CMK (cell line): ENCODE data around the gene SAMD13.

ENCODE experiments used
- DNase-seq: peaks from one replicate; pipeline ENCODE4 v3.0.0-alpha.2; 2010; ENCODE audit warnings: low read depth

SAMD13 gene

DNA sequence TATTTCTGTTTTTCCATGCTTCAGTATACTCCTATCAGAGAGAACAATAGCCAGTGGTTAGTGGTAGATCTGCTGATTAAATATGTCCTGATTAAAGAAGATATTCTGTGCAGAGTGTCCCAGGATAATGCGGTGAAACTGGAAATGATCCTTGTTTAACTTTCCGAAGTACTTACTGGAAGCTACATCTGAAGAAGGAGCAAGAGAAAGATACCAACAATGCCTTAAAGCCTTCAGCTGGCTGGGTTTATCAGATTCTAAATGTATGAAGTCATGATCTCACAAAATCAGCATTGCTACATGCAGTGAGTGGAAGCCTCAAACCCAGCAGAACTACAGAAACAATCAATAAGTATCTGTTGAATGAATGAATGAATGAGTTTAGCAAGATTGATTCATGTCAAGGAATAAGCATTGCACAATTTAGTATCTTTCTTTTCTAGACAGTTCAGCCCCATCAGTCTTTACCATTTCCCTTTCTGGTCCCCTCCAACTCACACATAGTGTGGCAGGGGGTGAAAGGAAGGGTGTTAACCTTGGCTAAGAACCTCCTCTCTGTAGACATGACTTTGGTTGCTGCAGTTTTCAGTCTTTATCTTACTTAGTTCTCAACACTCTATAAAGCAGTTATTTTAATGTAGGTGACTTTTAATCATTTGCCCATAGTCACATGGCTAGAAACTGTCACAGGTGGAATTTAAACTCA is 72.1 kb downstream of the SAMD13 start:
- DNase-seq = no peak

DNA sequence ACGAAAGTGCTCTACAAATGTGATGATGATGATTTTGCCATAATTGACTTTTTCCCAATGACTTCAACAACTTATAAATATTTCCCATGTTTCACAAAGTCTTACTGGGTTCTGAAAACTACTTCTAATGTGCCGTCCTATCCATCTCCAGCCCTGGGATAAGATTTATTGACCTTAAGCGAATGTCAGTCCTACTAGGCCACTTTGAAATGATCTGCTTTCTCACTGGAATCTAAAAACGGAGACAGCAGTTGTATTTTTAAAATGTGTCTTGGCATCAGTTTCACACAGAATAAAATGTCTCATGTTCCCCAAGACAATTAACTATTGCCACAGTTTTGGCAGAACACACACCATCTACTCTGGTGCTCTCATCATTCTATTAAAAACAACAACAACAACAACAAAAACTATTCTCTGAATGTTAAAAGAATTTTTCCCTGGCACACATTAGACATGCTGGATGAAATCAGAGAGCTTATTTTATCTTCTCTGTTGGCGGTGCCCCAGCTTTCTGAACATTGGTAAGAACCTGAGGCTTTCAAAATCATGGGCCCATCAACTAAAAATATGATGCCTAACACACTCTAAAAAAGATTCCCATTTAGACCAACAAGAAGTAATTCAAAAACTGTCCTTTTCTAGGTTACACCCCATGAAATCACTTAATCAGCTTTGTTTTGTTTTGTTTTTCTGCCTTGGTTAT is 73.6 kb downstream of the SAMD13 start:
- no peak for DNase-seq

DNA sequence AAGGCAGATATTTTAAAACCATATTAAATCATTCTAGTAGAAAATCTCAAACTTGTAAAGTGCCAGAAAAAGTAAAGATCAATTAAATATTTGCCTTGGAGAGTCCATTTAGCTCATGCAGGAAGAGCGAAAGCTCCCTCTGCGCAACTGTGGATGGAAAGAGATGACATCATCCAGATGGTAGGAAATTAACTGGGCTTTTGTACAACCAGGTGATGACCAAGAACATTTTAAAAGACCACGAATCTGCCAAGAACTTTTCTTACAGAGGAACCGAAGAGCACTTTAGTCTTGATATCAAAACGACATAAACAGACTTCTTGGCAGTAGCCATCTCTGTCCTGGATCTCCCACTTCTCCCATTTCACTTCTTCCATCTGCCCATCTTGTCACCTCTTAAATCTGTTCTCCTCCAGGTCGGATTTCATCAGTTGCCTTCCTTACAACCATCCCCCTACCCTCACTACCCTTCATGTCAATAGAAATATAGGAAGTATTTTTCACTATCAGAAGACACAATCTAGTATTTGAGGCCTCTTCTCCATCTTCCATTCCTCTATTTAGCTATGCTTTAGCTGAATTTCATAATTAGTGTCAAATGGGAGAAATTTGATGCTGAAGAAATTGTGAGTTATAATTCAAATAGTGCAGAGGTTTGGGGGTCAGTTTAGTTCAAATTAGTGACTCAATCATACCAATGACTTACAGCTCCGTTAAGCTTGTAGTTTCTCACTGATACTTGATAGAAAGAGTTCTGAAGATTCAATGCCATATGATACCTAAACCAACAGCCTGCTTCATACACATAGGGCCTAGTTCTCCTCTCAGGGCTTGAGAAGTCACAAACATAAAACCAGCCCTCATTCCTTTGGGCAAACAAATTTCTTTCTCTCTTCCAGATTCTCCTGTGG is 74.7 kb downstream of the SAMD13 start:
- DNase-seq = no peak

DNA sequence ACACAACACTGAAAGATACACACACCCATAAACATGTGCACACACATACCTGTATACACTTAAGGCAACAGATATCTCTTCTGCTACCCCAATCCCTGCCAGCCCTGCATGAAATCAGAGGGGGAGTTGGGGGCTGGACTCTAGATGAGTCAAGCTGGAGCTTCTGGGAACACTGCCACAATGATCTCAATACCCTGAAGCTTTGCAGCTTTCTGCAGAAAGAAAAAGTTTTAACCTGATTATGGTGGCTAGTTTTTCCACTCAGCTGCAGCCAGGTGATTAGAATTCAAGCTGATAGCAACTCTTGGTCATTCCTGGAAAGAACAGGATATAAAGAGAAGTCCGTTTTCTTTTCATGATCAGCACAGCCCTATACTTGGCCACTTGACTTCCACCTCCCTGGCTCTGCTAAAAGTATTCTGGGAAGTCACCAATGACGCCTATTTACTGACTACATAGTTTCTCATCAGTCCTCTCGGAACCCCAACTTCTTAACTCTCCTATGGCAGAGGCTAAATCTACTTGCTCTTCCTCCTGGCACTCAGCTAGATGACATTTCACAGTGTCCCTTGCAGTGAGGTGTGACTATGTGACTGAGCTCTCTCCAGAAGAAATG is 76.1 kb downstream of the SAMD13 start:
- no peak for DNase-seq

DNA sequence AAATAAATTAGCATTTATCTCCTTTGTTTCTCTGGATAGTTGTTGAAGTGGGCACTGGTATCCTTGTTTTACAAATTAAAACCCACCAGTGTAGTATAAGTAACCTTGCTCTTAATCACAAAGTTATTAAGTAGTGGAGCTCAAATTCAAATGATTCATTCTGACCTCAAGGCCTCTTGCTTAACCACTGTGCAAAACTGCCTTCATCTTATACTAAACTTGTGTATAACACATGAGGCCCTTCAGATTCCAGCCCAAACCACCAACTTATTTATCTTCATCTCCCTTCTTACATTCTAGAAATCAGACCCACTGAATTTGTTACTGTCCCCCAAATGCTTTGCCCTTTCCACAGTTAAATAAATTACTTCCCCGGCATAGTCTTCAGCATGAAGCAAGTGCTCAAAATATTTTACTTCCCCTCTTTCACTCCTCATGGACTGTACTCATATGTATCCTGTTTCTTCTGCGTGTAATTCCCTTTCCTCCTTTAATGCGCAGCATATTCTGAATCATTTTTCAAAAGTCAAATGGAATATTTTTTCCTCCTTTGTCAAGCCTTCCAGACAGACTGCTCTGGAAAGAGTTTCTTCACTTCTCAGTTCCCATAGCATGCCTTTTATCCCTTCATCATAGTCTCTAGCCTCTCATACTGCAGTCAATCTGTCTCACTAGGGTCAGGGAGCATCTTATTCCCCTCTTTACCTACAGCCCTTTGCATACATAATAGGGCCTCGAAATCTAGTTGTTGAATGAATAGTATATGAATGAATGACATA is 77.8 kb downstream of the SAMD13 start:
- no peak for DNase-seq

DNA sequence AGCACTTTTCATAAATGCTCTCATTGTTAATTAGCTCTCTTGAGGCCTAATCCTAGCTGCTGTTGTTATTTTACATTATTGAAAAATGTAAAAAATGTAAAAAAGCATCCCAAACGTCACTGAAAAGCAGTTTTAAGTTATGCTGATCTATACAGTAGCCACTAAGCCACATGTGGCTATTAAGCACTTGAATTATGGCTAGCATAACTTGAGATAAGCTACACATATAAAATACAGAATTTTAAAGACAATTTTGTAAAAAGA is 78.3 kb downstream of the SAMD13 start:
- DNase-seq = no peak

DNA sequence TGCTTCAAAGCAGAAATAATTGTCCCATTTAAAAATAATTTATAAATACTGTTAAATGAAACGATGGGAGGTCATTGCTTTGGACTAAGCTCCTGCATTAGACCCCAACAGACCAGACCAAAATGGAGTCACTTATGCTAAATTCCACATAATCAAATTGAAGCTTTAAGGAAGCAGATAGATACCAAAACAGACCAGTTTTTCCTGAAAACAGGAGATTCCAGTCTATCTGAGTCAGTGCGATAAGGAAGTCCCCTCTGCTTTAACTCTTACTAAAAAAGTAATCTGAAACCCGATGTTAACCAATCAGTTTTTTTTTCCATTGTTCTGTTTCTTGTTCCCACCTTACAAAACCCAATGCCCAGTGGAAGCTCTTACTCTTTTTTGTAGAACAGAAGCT is 80.6 kb downstream of the SAMD13 start:
- no peak for DNase-seq

DNA sequence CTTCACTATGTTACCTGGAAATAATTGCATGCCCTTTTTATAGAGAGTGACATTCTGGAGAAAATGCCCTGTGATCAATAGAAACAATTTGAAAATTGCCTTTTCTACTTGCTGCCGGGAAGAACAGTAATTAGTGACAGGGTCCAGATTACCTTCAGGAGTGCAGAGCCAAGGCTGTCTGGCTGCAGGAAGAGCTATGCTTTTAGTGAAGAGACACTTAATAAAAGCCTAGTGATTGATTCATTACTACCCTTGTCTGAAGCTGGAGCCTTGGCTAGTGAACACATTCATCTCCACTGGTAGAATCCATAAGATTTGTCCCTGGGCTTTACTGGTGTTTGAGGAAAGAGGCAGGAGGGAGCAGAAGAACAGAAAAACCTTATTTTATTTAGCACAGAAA is 83.8 kb downstream of the SAMD13 start:
- no peak for DNase-seq

DNA sequence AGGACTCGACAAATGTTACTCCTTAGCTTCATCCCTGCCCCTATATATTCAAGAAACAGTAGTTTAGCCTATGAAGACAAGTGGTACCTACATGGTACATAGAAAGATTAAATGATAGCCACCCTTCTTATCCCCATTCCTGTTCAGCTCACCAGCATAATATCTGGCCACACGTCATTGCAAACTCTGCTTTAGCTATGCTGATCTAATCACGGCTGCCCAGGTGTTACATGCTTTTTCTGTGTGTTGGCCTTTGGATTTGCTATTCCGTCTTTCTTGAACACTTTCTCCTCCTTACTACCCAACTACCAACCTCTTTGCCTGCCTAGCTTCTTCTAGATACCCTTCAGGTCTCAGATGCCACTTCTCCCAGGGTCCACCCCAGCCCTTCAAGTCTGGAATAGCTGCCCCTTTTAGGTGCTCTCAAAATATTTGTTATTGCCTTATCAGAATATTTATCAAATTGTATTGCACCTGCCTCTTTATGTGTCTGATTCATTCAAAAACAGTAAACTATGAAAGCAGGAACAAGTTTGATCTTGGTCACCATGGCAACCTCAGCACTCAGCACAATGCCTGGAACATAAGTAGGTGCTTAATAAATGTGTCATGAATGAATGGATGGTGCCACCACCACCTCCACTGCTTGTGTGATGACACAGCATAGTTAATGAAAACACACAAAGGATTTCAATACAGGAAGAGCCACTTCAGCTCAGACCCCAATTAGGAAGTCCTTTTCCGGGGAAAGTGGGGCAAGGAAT is 85.4 kb downstream of the SAMD13 start:
- no peak for DNase-seq

DNA sequence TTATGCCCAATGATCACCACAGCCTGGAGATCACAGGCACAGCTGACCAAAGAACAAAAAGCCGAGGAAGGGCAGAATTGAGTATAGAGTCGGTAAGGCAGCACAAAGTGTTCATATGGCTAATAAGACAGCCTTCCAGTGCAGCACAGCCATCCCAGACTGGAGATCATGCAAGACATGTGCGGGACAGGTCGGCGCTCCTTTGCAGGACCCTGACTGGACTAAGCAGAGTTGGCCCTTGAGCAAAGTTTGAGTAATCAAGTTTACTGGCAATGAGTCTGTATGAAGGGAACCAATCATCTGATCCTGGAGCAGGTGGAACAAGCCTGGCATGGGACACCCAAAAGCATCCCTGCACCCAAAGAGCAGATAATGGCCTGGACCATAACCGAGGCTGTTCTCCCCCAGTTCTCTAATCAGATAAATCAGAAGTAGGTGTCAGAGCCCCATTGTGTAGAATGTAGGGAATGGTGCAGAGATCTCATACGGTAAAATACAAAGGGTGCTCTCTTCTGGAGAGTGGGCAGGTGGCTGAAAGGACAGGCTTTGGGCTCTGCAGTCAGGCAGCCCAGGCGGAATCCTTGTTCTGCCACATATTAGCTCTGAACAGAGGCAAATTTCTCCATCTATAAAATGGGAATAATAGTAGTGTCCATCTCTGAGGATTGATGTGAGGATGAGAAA is 86.1 kb downstream of the SAMD13 start:
- DNase-seq = no peak

DNA sequence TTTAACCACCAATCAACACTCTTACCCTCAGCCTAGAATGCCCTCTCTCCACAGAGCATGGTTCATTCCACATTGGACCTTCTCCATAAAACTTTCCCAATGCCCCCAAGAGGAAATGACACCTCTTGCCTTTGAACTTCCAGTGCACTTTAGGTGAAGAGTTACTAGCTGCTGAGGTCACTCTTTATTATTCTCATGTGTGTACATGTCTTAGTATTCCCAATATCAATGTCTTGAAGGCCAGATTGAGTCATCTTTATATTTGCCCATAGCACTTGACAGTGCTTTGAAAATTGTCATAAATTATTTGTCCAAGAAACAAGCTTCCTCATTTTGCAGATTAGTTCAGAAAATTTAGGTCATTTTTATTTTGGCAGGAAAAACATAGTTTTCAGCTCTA is 88.7 kb downstream of the SAMD13 start:
- no peak for DNase-seq

DNA sequence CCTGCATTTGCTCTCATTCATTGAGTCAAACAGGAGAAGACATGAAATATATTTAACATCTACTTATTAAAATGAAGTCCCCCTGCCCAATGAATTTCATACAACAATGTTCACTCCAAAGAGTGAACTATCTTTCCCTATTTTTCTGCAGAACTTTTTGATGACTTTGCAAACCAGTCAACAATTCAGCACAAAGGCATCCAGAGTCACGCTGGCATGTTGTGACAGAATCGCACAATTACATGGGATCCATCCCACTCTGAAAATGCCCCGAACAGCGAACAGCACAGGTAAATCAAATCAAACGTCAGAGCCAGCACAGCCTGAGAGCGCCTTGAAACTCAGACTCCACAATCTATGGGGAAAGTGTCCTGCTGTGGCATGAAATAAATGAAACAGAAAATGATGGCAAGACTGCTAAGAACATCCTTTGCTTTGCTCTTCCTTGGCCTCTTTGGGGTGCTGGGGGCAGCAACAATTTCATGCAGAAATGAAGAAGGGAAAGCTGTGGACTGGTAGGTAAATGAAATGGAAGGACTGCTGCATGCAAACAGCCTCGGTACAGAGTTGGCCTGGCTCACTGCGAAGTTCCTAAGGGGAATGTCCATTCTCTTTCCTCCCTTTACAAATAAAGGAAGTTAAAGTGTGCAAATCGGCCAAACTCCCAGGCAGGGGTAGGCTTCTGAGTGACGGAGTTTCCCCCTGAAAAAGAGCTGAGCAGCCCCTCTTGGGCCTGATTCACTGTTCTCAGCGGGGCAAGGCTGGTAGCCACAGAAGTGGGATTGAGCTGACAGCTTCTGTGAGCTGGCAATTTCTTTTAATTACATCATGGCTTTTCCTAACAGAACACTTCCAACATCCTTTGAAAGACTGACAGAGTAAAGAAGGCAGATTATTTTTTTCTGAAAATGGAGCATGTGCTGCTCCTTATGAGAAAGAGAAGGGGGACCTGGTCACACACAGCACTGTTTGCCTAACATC is 97.0 kb downstream of the SAMD13 start, which contains the start of gene DNASE2B:
DNASE2B (plus strand) TSS at position 310 of the 981 bp plus-strand sequence; CDS start at position 391, 81 bp downstream.
- DNase-seq = no peak
